Keratinocyte (primary cell): ENCODE measurements around the gene ATXN7L3. TPM values are rescaled to one million over a fixed set of nuclear protein-coding genes. Genes with fewer than 3 reads are reported as not detected.

Experiments used
- DNase-seq: peaks from one replicate; pipeline ENCODE4 v3.0.0-alpha.2; 2011; ENCODE audit warnings: low read depth, missing footprints, low spot score
- FAIRE-seq: peaks from 2 replicates; lab custom pipeline; 2011; peaks lifted over from hg19 to GRCh38; lab: Jason Lieb, UNC
- H2AFZ ChIP-seq: 2 replicates; pipeline ENCODE4 v1.6.0; 2012; ENCODE audit warnings: low read length, control low read depth, inconsistent platforms; ENCODE audit not compliant: control insufficient read depth
- H3K27ac ChIP-seq: 2 replicates; pipeline ENCODE4 v1.5.1; 2011; ENCODE audit warnings: low read length; ENCODE audit not compliant: control insufficient read depth, insufficient read depth
- H3K27me3 ChIP-seq: 3 replicates; pipeline ENCODE4 v1.6.0; 2011; ENCODE audit warnings: low read length; ENCODE audit not compliant: control insufficient read depth, insufficient read depth; ENCODE audit errors: extremely low read depth
- H3K36me3 ChIP-seq, 2 experiments: 2 replicates in 1 of 2; 3 replicates in 1 of 2; pipeline ENCODE4 v1.5.1; 2011; ENCODE audit warnings: low read length in 2 of 2, mild to moderate bottlenecking in 1 of 2; ENCODE audit not compliant: control insufficient read depth in 2 of 2, insufficient read depth in 2 of 2; ENCODE audit errors: extremely low read depth in 1 of 2
- H3K4me1 ChIP-seq: 3 replicates; pipeline ENCODE4 v1.5.1; 2011; ENCODE audit warnings: low read length; ENCODE audit not compliant: control insufficient read depth, insufficient read depth; ENCODE audit errors: extremely low read depth
- H3K4me2 ChIP-seq: 3 replicates; pipeline ENCODE4 v1.6.0; 2011; ENCODE audit warnings: low read depth, low read length; ENCODE audit not compliant: control insufficient read depth, insufficient read depth; ENCODE audit errors: extremely low read depth
- H3K4me3 ChIP-seq, 3 experiments: fragments of 200-600 bp in 1 of 3; sonication (generic) in 1 of 3; 2 replicates in 2 of 3; 3 replicates in 1 of 3; pipeline ENCODE4 v1.5.1; 2011 to 2016; ENCODE audit warnings: low read length in 3 of 3, mild to moderate bottlenecking in 3 of 3, control low read depth in 2 of 3, inconsistent platforms in 1 of 3, low read depth in 1 of 3, mixed read lengths in 1 of 3, mixed run types in 1 of 3, moderate library complexity in 1 of 3; ENCODE audit not compliant: control insufficient read depth in 2 of 3, insufficient read depth in 2 of 3; ENCODE audit errors: extremely low read depth in 1 of 3
- H3K79me2 ChIP-seq: 2 replicates; pipeline ENCODE4 v1.6.0; 2012; ENCODE audit warnings: low read length; ENCODE audit not compliant: control insufficient read depth, insufficient read depth
- H3K9ac ChIP-seq: 3 replicates; pipeline ENCODE4 v1.6.0; 2011; ENCODE audit warnings: low read length; ENCODE audit not compliant: control insufficient read depth, insufficient read depth; ENCODE audit errors: extremely low read depth
- H3K9me1 ChIP-seq: 3 replicates; pipeline ENCODE4 v1.6.0; 2011; ENCODE audit warnings: low read length; ENCODE audit not compliant: control insufficient read depth, insufficient read depth; ENCODE audit errors: extremely low read depth
- H3K9me3 ChIP-seq: 2 replicates; pipeline ENCODE4 v1.5.1; 2012; ENCODE audit warnings: low read depth, low read length; ENCODE audit not compliant: control insufficient read depth
- H4K20me1 ChIP-seq: 3 replicates; pipeline ENCODE4 v1.6.0; 2011; ENCODE audit warnings: low read length; ENCODE audit not compliant: control insufficient read depth, insufficient read depth; ENCODE audit errors: extremely low read depth
- CTCF ChIP-seq, 3 experiments: IDR thresholded peaks in 1 of 3; conservative IDR thresholded peaks in 1 of 3; optimal IDR thresholded peaks in 1 of 3; 2 replicates in 2 of 3; 3 replicates in 1 of 3; pipeline versions ENCODE3 to v1.5.1; 2011; ENCODE audit warnings: low read length in 3 of 3, mild to moderate bottlenecking in 3 of 3, moderate library complexity in 2 of 3, control low read depth in 1 of 3, inconsistent platforms in 1 of 3; ENCODE audit not compliant: insufficient read depth in 2 of 3; ENCODE audit errors: extremely low read depth in 1 of 3
- EZH2 ChIP-seq: IDR thresholded peaks from one replicate; pipeline ENCODE4 v1.6.1; 2012; ENCODE audit warnings: inconsistent platforms, mild to moderate bottlenecking, low read length, moderate library complexity
- dilution Hi-C: fragments of 300-500 bp; cut with MboI; formaldehyde crosslinking; loops from one replicate; pipeline ENCODE4 v1.7.0; 2020; ENCODE audit warnings: low sequenced_read_pairs; ENCODE audit not compliant: extremely low pct_ligation_motif_present
- polyA plus RNA-seq, 5 experiments: library from polyadenylated mRNA; depleted of rRNA in 3 of 5; stranded (reverse) in 3 of 5; stranded (forward) in 1 of 5; unstranded in 1 of 5; fragments of >200 nt; gene quantifications; 1 replicate in 1 of 5; 2 replicates in 3 of 5; 3 replicates in 1 of 5; pipeline versions ENCODE4 v1.2.1 to v1.2.3, GENCODE V29; 2011 to 2012; ENCODE audit warnings: missing spikeins in 2 of 5, low read depth in 1 of 5, low replicate concordance in 1 of 5

The ATXN7L3 gene
- polyA plus RNA-seq, 1 donor (not counting 4 experiments of a cell fraction or from before 2014, with no cell fraction given) = 32.8 TPM

DNA sequence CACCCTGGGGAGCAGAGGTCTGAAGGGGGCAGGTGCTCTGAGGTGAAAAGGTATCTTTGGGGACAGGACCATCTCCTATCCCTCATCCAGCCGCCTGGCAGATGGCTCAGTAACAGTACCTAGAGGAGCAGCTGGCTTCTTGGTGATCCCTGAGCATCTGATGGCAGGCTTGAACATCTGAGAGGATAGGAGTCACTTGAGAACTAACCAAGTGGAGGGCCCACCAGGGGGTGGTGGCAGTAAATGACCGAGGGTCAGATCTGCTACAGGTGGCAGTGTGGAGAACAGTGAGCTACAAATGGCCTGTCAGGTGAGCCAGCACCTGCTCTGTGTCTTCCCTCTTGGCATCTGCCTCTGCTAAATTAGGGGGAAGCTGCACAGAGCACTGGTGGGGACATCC is 44.2 kb downstream of the ATXN7L3 start:
- dilution Hi-C loops = no loop called here
- H3K27me3 ChIP-seq = no peaks in the 10 kb centered on the region
- H3K79me2 ChIP-seq = peaks cover 5% of the 10 kb centered on the region
- TF ChIP-seq EZH2 (no peak), CTCF (optimal IDR thresholded peaks at IDR 0.05 in 1 of 3, IDR thresholded peaks at IDR 0.05 in 1 of 3, conservative IDR thresholded peaks at IDR 0.05 in 1 of 3; ENCODE audit: extremely low read depth in 1 of 3, insufficient read depth in 2 of 3, low read length in 3 of 3) (no peak)
- no peak for FAIRE-seq
- no peak overlapping the region for H3K4me2 ChIP-seq
- peaks cover 10% of the 10 kb centered on the region for H3K4me1 ChIP-seq
- H3K36me3 ChIP-seq = peaks cover 2 to 32% of the 10 kb centered on the region in 2 experiments
- H3K9me3 ChIP-seq = no peaks in the 10 kb centered on the region
- no peaks in the 10 kb centered on the region for H3K9me1 ChIP-seq
- no peak overlapping the region for H3K4me3 ChIP-seq
- H3K9ac ChIP-seq = no peak overlapping the region
- no peak overlapping the region for H3K27ac ChIP-seq
- DNase-seq = no peak
- no peaks in the 10 kb centered on the region for H4K20me1 ChIP-seq
- no peak overlapping the region for H2AFZ ChIP-seq

DNA sequence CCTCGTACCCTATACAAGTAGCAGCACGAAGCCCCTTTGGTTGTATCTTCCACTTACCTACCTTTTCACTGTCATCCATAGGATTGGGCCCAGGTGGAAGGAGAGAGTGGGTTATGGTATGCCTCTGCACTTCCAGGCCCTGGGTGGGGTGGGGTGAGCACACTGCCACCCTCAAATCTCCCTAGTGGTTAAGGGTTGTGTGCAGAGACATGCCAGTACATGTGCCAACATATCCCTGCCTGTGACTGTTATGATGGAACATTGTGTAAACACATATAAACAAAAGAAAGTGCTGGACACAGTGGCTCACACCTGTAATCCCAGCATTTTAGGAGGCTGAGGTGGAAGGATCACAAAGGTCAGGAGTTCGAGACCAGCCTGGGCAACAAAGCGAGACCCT is 46.8 kb downstream of the ATXN7L3 start:
- Histone ChIP-seq H3K9ac (no peak overlapping the region), H3K27me3 (no peaks in the 10 kb centered on the region), H3K4me3 (no peak overlapping the region), H3K79me2 (peaks cover 9% of the 10 kb centered on the region), H2AFZ (no peak overlapping the region), H3K9me1 (no peaks in the 10 kb centered on the region), H3K4me2 (no peak overlapping the region), H3K9me3 (no peaks in the 10 kb centered on the region), H3K27ac (peak overlapping the region; percentile 61), H3K36me3 (peaks cover 0 to 39% of the 10 kb centered on the region in 2 experiments), H4K20me1 (peaks cover 3% of the 10 kb centered on the region), H3K4me1 (peaks cover 10% of the 10 kb centered on the region)
- TF ChIP-seq EZH2 = no peak
- no peak for TF ChIP-seq CTCF (optimal IDR thresholded peaks at IDR 0.05 in 1 of 3, IDR thresholded peaks at IDR 0.05 in 1 of 3, conservative IDR thresholded peaks at IDR 0.05 in 1 of 3; ENCODE audit: extremely low read depth in 1 of 3, insufficient read depth in 2 of 3, low read length in 3 of 3)
- dilution Hi-C loops = no loop called here
- DNase-seq (peak; percentile 50), FAIRE-seq (peak; percentile 95)
